HTERT RPE-1 (cell line): ENCODE data around the gene DIAPH2.
"Not testable (repeated sequence)": the region's sequence is repeated elsewhere in the genome, so short reads cannot be mapped to it uniquely, and the experiment has no call there.

ENCODE experiments used
- in situ Hi-C: fragments of 300-500 bp; cut with MboI; formaldehyde crosslinking; loops from 4 replicates; pipeline ENCODE4 v1.14.3; 2020; ENCODE audit warnings: low sequenced_read_pairs

DIAPH2 gene

GRCh38 chrX:97366237-97366636 is 681.6 kb downstream of the DIAPH2 start:
- in situ Hi-C loops: no loop called here

GRCh38 chrX:97367125-97367524 is 682.5 kb downstream of the DIAPH2 start:
- in situ Hi-C loops: no loop called here

- in situ Hi-C loops: no loop called here
Measured at GRCh38 chrX:97369947-97370346, 685.3 kb downstream of the DIAPH2 start.

GRCh38 chrX:97372001-97372766 is 687.5 kb downstream of the DIAPH2 start:
- in situ Hi-C loops: no loop called here

- in situ Hi-C loops: no loop called here
Measured at GRCh38 chrX:97374266-97374665, 689.6 kb downstream of the DIAPH2 start.

GRCh38 chrX:97380200-97380599 is 695.6 kb downstream of the DIAPH2 start:
- in situ Hi-C loops: no loop called here

GRCh38 chrX:97384685-97385084 is 700.0 kb downstream of the DIAPH2 start:
- in situ Hi-C loops: no loop called here

- in situ Hi-C loops: no loop called here
Measured at GRCh38 chrX:97387004-97387403, 702.4 kb downstream of the DIAPH2 start.

GRCh38 chrX:97389761-97390192 is 705.1 kb downstream of the DIAPH2 start:
- in situ Hi-C loops: no loop called here

GRCh38 chrX:97397371-97397770 is 712.7 kb downstream of the DIAPH2 start:
- in situ Hi-C loops: no loop called here

GRCh38 chrX:97398030-97398551 is 713.4 kb downstream of the DIAPH2 start:
- in situ Hi-C loops: no loop called here

GRCh38 chrX:97399400-97399799 is 714.8 kb downstream of the DIAPH2 start:
- in situ Hi-C loops: no loop called here

- in situ Hi-C loops: no loop called here
Measured at GRCh38 chrX:97400492-97400891, 715.9 kb downstream of the DIAPH2 start.

GRCh38 chrX:97401154-97401553 is 716.5 kb downstream of the DIAPH2 start:
- in situ Hi-C loops: no loop called here

- in situ Hi-C loops: no loop called here
Measured at GRCh38 chrX:97401586-97402136, 717.0 kb downstream of the DIAPH2 start.

- in situ Hi-C loops: no loop called here
Measured at GRCh38 chrX:97402333-97402732, 717.7 kb downstream of the DIAPH2 start.

- in situ Hi-C loops: no loop called here
Measured at GRCh38 chrX:97402903-97403302, 718.3 kb downstream of the DIAPH2 start.

- in situ Hi-C loops: no loop called here
Measured at GRCh38 chrX:97405031-97405660, 720.5 kb downstream of the DIAPH2 start.

GRCh38 chrX:97409632-97410415 is 725.2 kb downstream of the DIAPH2 start:
- in situ Hi-C loops: not testable (repeated sequence)

- in situ Hi-C loops: no loop called here
Measured at GRCh38 chrX:97416461-97416860, 731.8 kb downstream of the DIAPH2 start.

- in situ Hi-C loops: no loop called here
Measured at GRCh38 chrX:97429101-97429500, 744.5 kb downstream of the DIAPH2 start.
